HG02973 (cell line): ENCODE measurements around the gene PYGO2.
"Not testable (repeated sequence)": the region's sequence is repeated elsewhere in the genome, so short reads cannot be mapped to it uniquely, and the experiment has no call there.

Experiments used
- ATAC-seq: cut with Tn5 transposase; IDR thresholded peaks from one replicate; pipeline ENCODE4 v1.9.1; 2021; ENCODE audit warnings: moderate library complexity; ENCODE audit not compliant: unreplicated experiment

Gene PYGO2

GRCh38 chr1:155000411-155000725 lies 38.8 kb upstream of the PYGO2 start:
- no peak for ATAC-seq

- ATAC-seq, result no peak
These were observed 38.2 kb upstream of the PYGO2 start for GRCh38 chr1:154999571-155000410.

- no peak for ATAC-seq
These were observed 37.4 kb upstream of the PYGO2 start for GRCh38 chr1:154998818-154999570.

GRCh38 chr1:154998201-154998780 lies 36.7 kb upstream of the PYGO2 start:
- no peak for ATAC-seq

- ATAC-seq, result no peak
These were observed 35.6 kb upstream of the PYGO2 start for GRCh38 chr1:154996966-154997701.

- not testable (repeated sequence) for ATAC-seq
These were observed 33.9 kb upstream of the PYGO2 start for GRCh38 chr1:154995301-154995983.

GRCh38 chr1:154994591-154994990 lies 33.0 kb upstream of the PYGO2 start:
- no peak for ATAC-seq

- ATAC-seq, result no peak
These were observed 32.6 kb upstream of the PYGO2 start for GRCh38 chr1:154994269-154994587.

- ATAC-seq, result no peak
These were observed 32.1 kb upstream of the PYGO2 start, which contains the start of gene LENEP for GRCh38 chr1:154993572-154994268. LENEP (plus strand) TSS chr1:154993586; CDS start chr1:154993608, 22 bp downstream.

- ATAC-seq, result no peak
These were observed 31.4 kb upstream of the PYGO2 start for GRCh38 chr1:154992721-154993571.

GRCh38 chr1:154990276-154990675 lies 28.7 kb upstream of the PYGO2 start:
- no peak for ATAC-seq

GRCh38 chr1:154989195-154989860 lies 27.7 kb upstream of the PYGO2 start:
- no peak for ATAC-seq

GRCh38 chr1:154988058-154988954 lies 26.7 kb upstream of the PYGO2 start:
- ATAC-seq, result no peak

GRCh38 chr1:154987326-154987725 lies 25.7 kb upstream of the PYGO2 start:
- ATAC-seq, result no peak

GRCh38 chr1:154986736-154987135 lies 25.2 kb upstream of the PYGO2 start:
- ATAC-seq, result not testable (repeated sequence)

- no peak for ATAC-seq
These were observed 22.3 kb upstream of the PYGO2 start for GRCh38 chr1:154983776-154984466.
